Activated naive CD8-positive, alpha-beta T cell treated with anti-CD3 and anti-CD28 coated beads, Interleukin-2, amount 50 U/mL, for 16 hours (primary cell): ENCODE results near the gene KRTAP10-12.

Experiments
- DNase-seq: peaks from one replicate; pipeline ENCODE4 v3.0.0-alpha.2; 2020; ENCODE audit warnings: low read depth, low spot score

Gene KRTAP10-12

GRCh38 chr21:44732956-44733355 lies 36.0 kb downstream of the KRTAP10-12 start:
- no peak for DNase-seq

- no peak for DNase-seq
Measured at GRCh38 chr21:44734026-44734745, 37.2 kb downstream of the KRTAP10-12 start.

DNA sequence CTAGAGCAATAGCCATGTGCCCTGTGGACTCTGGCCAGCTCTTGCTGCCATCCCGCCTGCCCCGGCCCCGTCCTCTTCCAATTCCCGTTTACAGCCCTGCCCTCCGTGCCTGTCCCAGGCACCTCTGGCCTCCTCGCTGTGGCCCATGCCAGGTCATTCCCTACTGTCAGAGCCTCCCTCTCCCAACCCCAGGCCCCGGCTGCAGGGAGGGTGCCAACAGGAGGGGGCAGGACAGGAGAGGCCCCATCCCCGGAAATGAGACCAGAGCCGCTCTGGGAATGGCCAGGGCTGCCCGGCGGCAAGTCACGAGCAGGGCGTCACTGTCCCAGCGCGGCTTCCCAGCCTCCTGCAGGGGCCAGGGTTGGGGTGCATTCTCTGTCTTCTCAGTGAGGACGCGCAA lies 37.9 kb downstream of the KRTAP10-12 start:
- DNase-seq = no peak

GRCh38 chr21:44735821-44736220 lies 38.8 kb downstream of the KRTAP10-12 start:
- no peak for DNase-seq

DNA sequence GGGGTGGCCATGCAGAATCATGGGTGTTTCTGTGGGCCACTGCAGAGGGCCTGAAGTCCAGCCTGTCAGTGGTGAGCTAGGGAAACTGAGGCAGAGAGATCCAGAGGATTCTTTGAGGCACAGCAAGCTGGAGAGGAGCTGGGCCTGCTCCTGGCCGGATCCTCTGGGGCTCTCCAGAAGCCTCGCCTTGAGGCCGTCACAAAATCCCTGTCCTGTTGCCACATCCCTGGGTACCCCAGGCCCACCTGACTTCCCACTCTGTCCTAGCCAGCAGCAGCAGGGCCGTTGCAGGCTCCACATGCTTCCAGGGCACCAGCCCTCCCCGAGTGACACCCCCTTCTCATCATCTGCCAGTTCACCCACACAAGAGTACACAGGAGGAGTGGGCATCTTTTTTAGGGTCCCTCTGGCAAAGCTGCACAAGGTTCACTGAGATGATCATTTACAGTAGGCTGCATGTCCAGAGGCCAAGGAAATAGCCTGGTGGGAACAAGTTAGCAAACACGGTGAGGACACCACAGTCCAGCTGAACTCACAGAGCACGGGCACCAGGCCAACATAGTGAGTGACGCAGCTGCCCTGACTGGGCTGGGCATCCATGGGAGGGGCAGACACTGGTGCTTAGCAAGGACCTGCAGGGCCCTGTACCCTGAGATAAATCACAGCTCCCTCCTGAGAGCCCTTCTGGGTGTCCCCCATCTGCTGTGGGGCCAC lies 39.5 kb downstream of the KRTAP10-12 start:
- DNase-seq = no peak

GRCh38 chr21:44737706-44738354 lies 40.9 kb downstream of the KRTAP10-12 start:
- DNase-seq = no peak

GRCh38 chr21:44738621-44739020 lies 41.6 kb downstream of the KRTAP10-12 start:
- DNase-seq = no peak

DNA sequence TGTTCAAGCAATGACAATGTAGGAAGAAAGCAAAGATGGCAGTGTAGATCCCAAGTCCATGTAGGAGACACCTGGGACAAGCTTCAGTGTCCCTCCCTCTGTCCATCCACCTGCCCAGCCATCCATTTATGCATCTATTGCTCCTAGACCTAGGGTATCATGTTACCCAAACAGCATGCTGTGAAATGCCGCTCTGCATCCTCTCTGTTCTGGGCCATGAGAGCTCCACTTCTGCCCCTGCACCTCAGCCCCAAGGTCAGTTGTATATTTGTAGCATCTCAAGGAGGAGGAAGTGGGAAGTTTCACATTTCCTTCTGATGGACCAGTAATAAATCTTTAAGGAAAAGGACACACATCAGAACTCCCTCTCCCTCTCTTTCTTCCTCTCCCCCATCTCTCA lies 42.3 kb downstream of the KRTAP10-12 start:
- DNase-seq = no peak

- no peak for DNase-seq
Measured at GRCh38 chr21:44740742-44741141, 43.8 kb downstream of the KRTAP10-12 start.

- DNase-seq = no peak
Measured at GRCh38 chr21:44741921-44742320, 44.9 kb downstream of the KRTAP10-12 start.

GRCh38 chr21:44742418-44743153 lies 45.6 kb downstream of the KRTAP10-12 start:
- DNase-seq = no peak
